K562 (cell line): ENCODE data around the gene ZNF460. TPM values are rescaled to one million over a fixed set of nuclear protein-coding genes. Genes with fewer than 3 reads are reported as not detected.

Source experiments
- BDP1 ChIP-seq: IDR thresholded peaks from 3 replicates; pipeline ENCODE4 v1.6.1; 2011; ENCODE audit not compliant: insufficient read length, insufficient read depth
- CAMTA2 ChIP-seq: fragments of 250-450 bp; sonication (Bioruptor Pico); conservative IDR thresholded peaks from 2 replicates; pipeline ENCODE4 v1.5.1; 2022
- CBX5 ChIP-seq: IDR thresholded peaks from 2 replicates; pipeline ENCODE4 v1.6.1; 2014; ENCODE audit warnings: low read depth, borderline replicate concordance
- E2F6 ChIP-seq, 2 experiments: IDR thresholded peaks; 2 replicates each; pipeline ENCODE4 v1.6.1; 2011; ENCODE audit warnings: borderline replicate concordance in 1 of 2, control low read depth in 1 of 2, low read depth in 1 of 2, low read length in 1 of 2, mild to moderate bottlenecking in 1 of 2, mixed read lengths in 1 of 2, moderate library complexity in 1 of 2; ENCODE audit not compliant: insufficient read depth in 1 of 2, insufficient read length in 1 of 2, poor library complexity in 1 of 2, severe bottlenecking in 1 of 2; ENCODE audit errors: extremely low read depth in 1 of 2
- ELF4 ChIP-seq: fragments of 450-650 bp; formaldehyde crosslinking; IDR thresholded peaks from 2 replicates; pipeline ENCODE4 v1.4.0; 2022; ENCODE audit warnings: missing genetic modification characterization
- ETS2 ChIP-seq: IDR thresholded peaks from 2 replicates; pipeline ENCODE4 v1.6.1; 2016; ENCODE audit warnings: borderline replicate concordance, missing genetic modification characterization, mild to moderate bottlenecking, moderate library complexity, missing compliant biosample characterization; ENCODE audit not compliant: poor library complexity, severe bottlenecking
- IRF9 ChIP-seq: fragments of 450-650 bp; IDR thresholded peaks from 2 replicates; pipeline ENCODE4 v1.6.1; 2016; ENCODE audit warnings: missing biosample characterization, missing genetic modification characterization
- KDM4B ChIP-seq, 2 experiments: fragments of 450-650 bp in 1 of 2; sonication (generic) in 1 of 2; IDR thresholded peaks; 2 replicates each; pipeline ENCODE4 v1.6.1; 2016 to 2017; ENCODE audit warnings: borderline replicate concordance in 2 of 2, antibody characterized with exemption in 1 of 2, low read depth in 1 of 2, mild to moderate bottlenecking in 1 of 2
- RBM34 ChIP-seq: fragments of 200-400 bp; formaldehyde crosslinking; IDR thresholded peaks from 2 replicates; pipeline ENCODE4 v1.6.1; 2018; ENCODE audit warnings: low read length, borderline replicate concordance; ENCODE audit not compliant: insufficient read depth
- TAF9B ChIP-seq: fragments of 450-650 bp; IDR thresholded peaks from 2 replicates; pipeline ENCODE4 v1.6.1; 2018; ENCODE audit warnings: mild to moderate bottlenecking; ENCODE audit not compliant: partially characterized antibody
- USF2 ChIP-seq: sonication (generic); formaldehyde crosslinking; IDR thresholded peaks from 2 replicates; pipeline ENCODE4 v1.5.0; 2020; ENCODE audit warnings: missing genetic modification reagents
- ZNF707 ChIP-seq: fragments of 250-450 bp; sonication (Bioruptor Pico); conservative IDR thresholded peaks from 2 replicates; pipeline ENCODE4 v1.8.0; 2022; ENCODE audit warnings: inconsistent platforms, mild to moderate bottlenecking, moderate library complexity
- ZSCAN29 ChIP-seq: fragments of 450-650 bp; IDR thresholded peaks from 2 replicates; pipeline ENCODE4 v1.6.1; 2017
- polyA plus RNA-seq, 8 experiments: library from polyadenylated mRNA; depleted of rRNA in 4 of 8; stranded (reverse) in 5 of 8; unstranded in 3 of 8; fragments of >200 nt; fragmentation: Nextera tagmentation in 2 of 8; fragmentation: Illumina TruSeq in 1 of 8; extraction: Ambion mirVana in 2 of 8; extraction: Trizol in 1 of 8; gene quantifications; 2 replicates each; pipeline versions ENCODE4 v1.2.1 to v1.2.3, GENCODE V29; 2011 to 2014; ENCODE audit warnings: inconsistent platforms in 1 of 8, missing spikeins in 1 of 8
- total RNA-seq, 7 experiments: library from RNA; depleted of rRNA in 6 of 7; stranded (reverse); fragments of >200 nt in 6 of 7; fragmentation: Illumina TruSeq in 2 of 7; extraction: Trizol in 2 of 7; gene quantifications; 2 replicates each; pipeline versions ENCODE4 v1.2.1 to v1.2.3, GENCODE V29; 2011 to 2021; ENCODE audit warnings: low replicate concordance in 1 of 7

The ZNF460 gene
- total and polyA plus RNA-seq, 9 of the 15 experiments (the other 6 are each of a cell fraction or from before 2014, with no cell fraction given) = 0.45 to 36.2 (median 16.6) TPM

- TF ChIP-seq BDP1 (no peak), KDM4B (IDR thresholded peaks at IDR 0.05; ENCODE audit: borderline replicate concordance in 2 of 2, low read depth in 1 of 2) (peak in 1 of 2 experiments; percentile 67; a peak in 1 of 4 replicates), CBX5 (0 out of 2 replicates have a peak, but pooled peaks have one; percentile 27), E2F6 (IDR thresholded peaks at IDR 0.05; ENCODE audit: borderline replicate concordance in 1 of 2, extremely low read depth in 1 of 2, insufficient read depth in 1 of 2, insufficient read length in 1 of 2, low read depth in 1 of 2, low read length in 1 of 2, poor library complexity in 1 of 2, severe bottlenecking in 1 of 2) (peak; percentile 91 to 93), ZSCAN29 (no peak), IRF9 (tag) (peak; percentile 80; the same call in 1 of the 2 replicates), ETS2 (tag) (no peak), USF2 (CRISPR knock-in tag) (peak; percentile 63), TAF9B (peak; percentile 80), ZNF707 (no peak), ELF4 (CRISPR knock-in tag) (peak; percentile 51; the same call in 1 of the 2 replicates), RBM34 (no peak), CAMTA2 (CRISPR knock-in tag) (no peak)
Measured at GRCh38 chr19:57279418-57280164, 694 bp upstream of the ZNF460 start (continued).
